Astrocyte of the spinal cord (primary cell): ENCODE measurements around the gene CALY.
A peak's percentile ranks its signal among the peaks of the same experiment; 100 is the strongest.
"Not testable (repeated sequence)": the region's sequence is repeated elsewhere in the genome, so short reads cannot be mapped to it uniquely, and the experiment has no call there.

Experiments
- DNase-seq: peaks from one replicate; pipeline ENCODE4 v3.0.0; 2011; ENCODE audit warnings: low read depth, low spot score
- H3K4me3 ChIP-seq: 2 replicates; pipeline ENCODE4 v1.5.1; 2011; ENCODE audit warnings: low read depth, mild to moderate bottlenecking, low read length, moderate library complexity
- in situ Hi-C: cut with HindIII; loops from 2 replicates; pipeline ENCODE4 v1.10.0; 2017; ENCODE audit warnings: low sequenced_read_pairs
- TF ChIP-seq, protein P1 (sequence below): IDR thresholded peaks from 2 replicates; pipeline ENCODE4 v1.5.1; 2012; ENCODE audit warnings: low read depth, mild to moderate bottlenecking, low read length, inconsistent platforms

The CALY gene

DNA sequence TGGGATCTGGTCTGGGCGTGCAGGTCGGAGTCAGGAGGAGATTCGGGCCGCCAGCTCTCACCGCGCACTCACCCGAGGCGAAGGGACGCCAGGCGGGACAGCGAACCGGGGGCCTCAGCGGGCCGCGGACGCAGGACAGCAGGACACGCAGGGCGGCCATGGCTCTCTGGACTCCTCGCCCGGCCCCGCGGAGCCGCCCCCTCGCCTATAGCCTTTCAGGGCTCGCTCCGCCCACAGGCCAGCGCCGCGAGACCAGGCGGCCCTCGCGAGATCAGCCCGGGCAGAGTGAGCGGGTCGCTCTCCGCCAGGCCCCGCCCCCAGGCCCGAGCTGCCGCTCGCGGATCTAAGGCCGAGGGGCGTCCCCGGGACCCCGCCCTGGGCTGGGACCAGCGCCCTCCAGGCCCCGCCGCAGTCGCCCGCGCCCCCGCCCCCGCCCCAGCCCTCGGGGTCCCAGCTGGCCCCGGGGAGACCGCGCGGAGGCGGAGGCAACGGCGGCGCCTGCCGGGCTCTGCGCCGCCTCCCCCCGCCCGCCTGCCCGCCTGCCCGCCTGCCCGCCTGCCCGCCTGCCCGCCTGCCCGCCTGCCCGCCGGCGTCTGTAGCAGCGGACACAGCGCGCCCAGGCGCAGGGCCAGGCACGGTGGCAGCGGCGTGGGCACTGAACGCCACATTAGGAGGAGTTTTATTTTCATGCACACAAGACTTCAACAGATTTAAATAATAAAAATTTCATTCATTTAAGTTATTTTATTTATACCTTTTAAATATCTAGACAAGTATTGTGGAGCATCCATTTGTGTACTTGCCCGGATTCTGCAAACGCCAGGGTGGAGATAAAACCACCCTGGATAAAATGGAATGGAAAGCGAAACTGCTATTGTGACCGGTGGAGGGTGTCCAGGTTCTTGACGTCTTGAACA is 36.7 kb upstream of the CALY start, which contains the start of gene ECHS1:
TSS of gene ECHS1 (minus strand) at position 181 of the 917 bp plus-strand sequence. CDS start at position 160, 21 bp downstream.
- peak; percentile 90 for DNase-seq
- TF ChIP-seq, protein P1, sequence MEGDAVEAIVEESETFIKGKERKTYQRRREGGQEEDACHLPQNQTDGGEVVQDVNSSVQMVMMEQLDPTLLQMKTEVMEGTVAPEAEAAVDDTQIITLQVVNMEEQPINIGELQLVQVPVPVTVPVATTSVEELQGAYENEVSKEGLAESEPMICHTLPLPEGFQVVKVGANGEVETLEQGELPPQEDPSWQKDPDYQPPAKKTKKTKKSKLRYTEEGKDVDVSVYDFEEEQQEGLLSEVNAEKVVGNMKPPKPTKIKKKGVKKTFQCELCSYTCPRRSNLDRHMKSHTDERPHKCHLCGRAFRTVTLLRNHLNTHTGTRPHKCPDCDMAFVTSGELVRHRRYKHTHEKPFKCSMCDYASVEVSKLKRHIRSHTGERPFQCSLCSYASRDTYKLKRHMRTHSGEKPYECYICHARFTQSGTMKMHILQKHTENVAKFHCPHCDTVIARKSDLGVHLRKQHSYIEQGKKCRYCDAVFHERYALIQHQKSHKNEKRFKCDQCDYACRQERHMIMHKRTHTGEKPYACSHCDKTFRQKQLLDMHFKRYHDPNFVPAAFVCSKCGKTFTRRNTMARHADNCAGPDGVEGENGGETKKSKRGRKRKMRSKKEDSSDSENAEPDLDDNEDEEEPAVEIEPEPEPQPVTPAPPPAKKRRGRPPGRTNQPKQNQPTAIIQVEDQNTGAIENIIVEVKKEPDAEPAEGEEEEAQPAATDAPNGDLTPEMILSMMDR: no peak
- peak within 1 kb of the TSS; percentile 67 for H3K4me3 ChIP-seq
- in situ Hi-C loops: no loop called here

DNA sequence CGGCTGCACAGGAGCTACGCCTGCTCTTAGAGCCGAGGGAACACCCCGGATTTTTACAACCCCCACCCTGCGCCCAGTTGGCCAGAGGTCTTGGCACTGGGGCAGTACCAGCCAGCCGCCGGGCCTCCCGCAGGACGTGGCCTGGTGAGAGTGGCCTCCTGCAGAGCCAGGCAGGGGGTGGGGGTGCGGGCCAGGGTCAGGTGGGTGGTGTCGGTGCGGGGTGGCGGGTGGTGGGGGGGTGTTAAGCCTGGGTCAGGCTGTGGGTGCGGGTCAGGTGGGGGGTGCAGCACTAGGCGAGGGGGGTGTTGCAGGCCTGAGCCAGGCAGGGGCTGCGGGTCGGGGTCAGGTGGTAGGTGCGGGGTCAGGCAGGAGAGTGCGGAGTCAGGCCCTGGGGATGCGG is 35.8 kb upstream of the CALY start:
- no peak for DNase-seq
- TF ChIP-seq, protein P1: no peak
- peak overlapping the region; percentile 67 for H3K4me3 ChIP-seq
- in situ Hi-C loops: no loop called here

DNA sequence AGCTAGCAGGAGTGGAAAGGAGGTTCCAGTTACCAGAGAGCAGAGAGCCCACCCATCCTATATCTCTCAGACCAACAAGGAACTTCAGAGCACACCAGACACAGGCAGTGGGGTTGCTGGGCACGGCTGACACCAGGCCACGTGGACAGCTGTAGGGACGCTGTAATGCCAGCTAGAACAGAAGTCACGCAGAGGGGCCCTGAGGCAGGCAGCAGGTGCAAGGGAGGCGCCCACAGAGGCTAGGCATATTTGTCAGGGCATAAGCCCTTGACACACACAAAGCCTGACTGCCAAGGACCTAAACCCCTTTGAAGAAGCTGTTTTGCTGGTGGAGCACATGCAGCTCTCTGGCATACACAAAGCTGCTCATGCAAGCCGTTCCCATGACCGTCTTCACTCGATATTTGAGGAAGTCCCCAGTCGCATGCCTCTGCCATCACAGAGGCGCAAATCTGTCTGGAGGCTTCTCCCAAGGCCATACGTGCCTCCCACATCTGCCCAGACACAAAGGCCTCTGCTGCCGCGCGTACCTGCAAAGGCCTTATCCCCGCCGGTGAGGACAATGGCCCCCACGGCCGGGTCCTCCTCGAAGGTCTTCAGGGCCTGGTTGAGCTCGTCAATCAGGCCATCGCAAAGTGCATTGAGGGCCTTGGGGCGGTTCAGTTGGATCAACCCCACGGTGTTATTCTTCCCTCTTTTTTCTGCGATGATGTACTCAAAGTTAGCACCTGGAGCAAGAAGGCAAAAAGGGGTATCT is 33.5 kb upstream of the CALY start:
- TF ChIP-seq, protein P1: no peak
- DNase-seq: no peak
- no peak overlapping the region for H3K4me3 ChIP-seq
- in situ Hi-C loops: no loop called here

DNA sequence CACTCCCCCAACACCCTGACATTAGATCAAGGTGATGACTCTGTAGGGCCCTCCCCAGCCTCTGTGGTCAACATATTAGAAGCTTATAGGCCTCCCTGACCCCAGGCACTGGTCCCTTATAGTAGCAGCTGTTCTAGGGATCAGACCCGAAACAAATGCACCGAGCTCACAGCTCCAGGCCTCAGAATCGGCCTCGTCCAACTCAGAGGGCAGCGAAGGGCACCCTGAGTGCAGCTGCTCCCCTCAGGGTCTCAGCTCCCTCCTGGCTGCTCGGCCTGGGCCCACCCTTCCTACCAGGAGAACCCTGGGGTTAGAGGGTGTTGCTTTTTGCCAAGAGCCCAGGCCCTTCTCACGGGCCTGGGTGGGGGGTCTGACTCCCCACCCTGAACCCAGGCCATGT is 31.5 kb upstream of the CALY start:
- no peak for DNase-seq
- TF ChIP-seq, protein P1: no peak
- in situ Hi-C loops: no loop called here
- no peak overlapping the region for H3K4me3 ChIP-seq

DNA sequence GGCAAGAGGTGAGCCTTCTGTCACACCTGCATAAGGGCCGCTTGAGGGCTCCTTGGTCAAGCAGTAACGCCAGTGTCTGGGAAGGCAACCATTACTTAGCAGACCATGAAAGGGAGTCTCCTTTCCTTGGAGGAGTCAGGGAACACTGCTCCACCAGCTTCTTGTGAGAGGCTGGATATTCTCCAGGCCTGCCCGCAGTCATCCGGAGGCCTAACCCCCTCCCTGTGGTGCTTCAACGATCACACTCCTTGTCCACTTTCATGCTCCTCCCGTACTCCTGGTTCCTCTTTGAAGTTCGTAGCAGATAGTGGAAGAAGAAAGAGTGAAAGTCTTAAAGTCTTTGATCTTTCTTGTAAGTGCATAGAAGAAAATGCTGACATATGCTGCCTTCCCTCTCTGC is 30.8 kb upstream of the CALY start:
- H3K4me3 ChIP-seq, in situ Hi-C loops, DNase-seq: not testable (repeated sequence)

DNA sequence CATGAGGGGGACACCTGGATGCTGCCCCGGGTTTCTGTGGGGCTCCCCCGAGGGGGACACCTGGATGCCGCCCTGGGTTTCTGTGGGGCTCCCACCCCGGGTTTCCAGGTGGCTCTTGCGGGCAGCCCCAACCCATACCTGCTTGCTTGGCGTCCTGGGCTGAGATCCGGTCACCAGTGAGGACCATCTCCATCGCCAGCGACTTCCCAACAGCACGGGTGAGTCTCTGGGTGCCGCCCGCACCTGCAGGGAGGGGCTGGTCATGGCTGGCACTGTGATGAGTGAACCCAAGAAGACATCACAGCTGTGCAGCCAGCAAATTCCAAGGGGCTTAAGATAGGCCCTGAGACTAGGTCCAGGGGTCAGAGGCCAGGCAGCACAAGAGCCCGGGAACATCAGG is 30.1 kb upstream of the CALY start:
- H3K4me3 ChIP-seq: no peak overlapping the region
- DNase-seq: no peak
- in situ Hi-C loops: no loop called here
- TF ChIP-seq, protein P1: no peak

DNA sequence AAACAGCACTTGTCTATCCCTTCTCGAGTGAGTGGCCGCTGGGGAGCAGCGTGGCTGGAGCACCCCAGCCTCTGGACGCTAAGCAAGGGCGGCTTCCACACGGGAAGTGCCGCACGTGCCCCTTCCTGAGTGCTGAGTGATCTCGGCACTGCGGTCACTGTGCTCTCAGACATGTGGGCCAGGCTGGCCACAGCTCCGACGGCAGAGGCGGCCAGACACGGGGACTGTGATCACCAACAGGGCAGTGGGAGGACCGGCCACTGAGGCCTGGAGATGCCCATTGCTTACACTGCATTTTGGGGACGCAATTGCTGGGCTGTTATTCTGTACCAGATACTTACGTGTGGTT is 29.4 kb upstream of the CALY start:
- TF ChIP-seq, protein P1: no peak
- in situ Hi-C loops: no loop called here
- no peak overlapping the region for H3K4me3 ChIP-seq
- DNase-seq: no peak
